H9 (cell line): ENCODE data around the gene ZNF860. TPM values are rescaled to one million over a fixed set of nuclear protein-coding genes. Genes with fewer than 3 reads are reported as not detected.

Experiments used
- DNase-seq: peaks from one replicate; pipeline ENCODE4 v3.0.0-alpha.2; 2017
- H2AFZ ChIP-seq: one replicate; pipeline ENCODE4 v1.6.1; 2013; ENCODE audit warnings: mild to moderate bottlenecking, low read length, control low read depth, moderate library complexity
- H2AK5ac ChIP-seq: 2 replicates; pipeline ENCODE4 v1.6.1; 2013; ENCODE audit warnings: low read length, control low read depth, mixed read lengths; ENCODE audit not compliant: insufficient read length
- H2BK120ac ChIP-seq: one replicate; pipeline ENCODE4 v1.6.1; 2013; ENCODE audit warnings: low read depth, mild to moderate bottlenecking, low read length, control low read depth, inconsistent platforms; ENCODE audit not compliant: poor library complexity, severe bottlenecking
- H2BK12ac ChIP-seq: 2 replicates; pipeline ENCODE4 v1.6.1; 2013; ENCODE audit warnings: low read length, control low read depth, mixed read lengths, low read depth; ENCODE audit not compliant: insufficient read length
- H2BK15ac ChIP-seq: 2 replicates; pipeline ENCODE4 v1.6.1; 2013; ENCODE audit warnings: low read depth, low read length, control low read depth
- H2BK20ac ChIP-seq: one replicate; pipeline ENCODE4 v1.6.1; 2013; ENCODE audit warnings: low read depth, mild to moderate bottlenecking, low read length, control low read depth, inconsistent platforms; ENCODE audit not compliant: poor library complexity, severe bottlenecking
- H2BK5ac ChIP-seq: 2 replicates; pipeline ENCODE4 v1.6.1; 2013; ENCODE audit warnings: low read length, control low read depth, mixed read lengths; ENCODE audit not compliant: insufficient read length
- H3K14ac ChIP-seq: 2 replicates; pipeline ENCODE4 v1.6.1; 2013; ENCODE audit warnings: low read length, control low read depth; ENCODE audit not compliant: insufficient read depth
- H3K18ac ChIP-seq: 2 replicates; pipeline ENCODE4 v1.6.1; 2013; ENCODE audit warnings: low read depth, mild to moderate bottlenecking, mixed read lengths, low read length, control low read depth; ENCODE audit not compliant: insufficient read length
- H3K23ac ChIP-seq: 2 replicates; pipeline ENCODE4 v1.6.1; 2013; ENCODE audit warnings: low read length, control low read depth, mixed read lengths, low read depth; ENCODE audit not compliant: insufficient read length
- H3K23me2 ChIP-seq: 2 replicates; pipeline ENCODE4 v1.6.1; 2013; ENCODE audit warnings: low read depth, mild to moderate bottlenecking, mixed read lengths, low read length, control low read depth; ENCODE audit not compliant: insufficient read length, poor library complexity, severe bottlenecking
- H3K27ac ChIP-seq: 2 replicates; pipeline ENCODE4 v1.5.1; 2013; ENCODE audit warnings: low read length, control low read depth, mixed read lengths, low read depth; ENCODE audit not compliant: insufficient read length
- H3K27me3 ChIP-seq: 2 replicates; pipeline ENCODE4 v1.6.1; 2013; ENCODE audit warnings: low read length, control low read depth, inconsistent platforms; ENCODE audit not compliant: insufficient read depth
- H3K4ac ChIP-seq: 2 replicates; pipeline ENCODE4 v1.6.1; 2013; ENCODE audit warnings: low read depth, mild to moderate bottlenecking, control low read depth, inconsistent platforms, low read length, moderate library complexity
- H3K4me1 ChIP-seq: 2 replicates; pipeline ENCODE4 v1.6.1; 2013; ENCODE audit warnings: low read length, control low read depth, inconsistent platforms; ENCODE audit not compliant: insufficient read depth
- H3K4me2 ChIP-seq: 2 replicates; pipeline ENCODE4 v1.6.1; 2013; ENCODE audit warnings: low read length, control low read depth, mixed read lengths; ENCODE audit not compliant: insufficient read length, insufficient read depth
- H3K56ac ChIP-seq: 2 replicates; pipeline ENCODE4 v1.6.1; 2013; ENCODE audit warnings: low read depth, mild to moderate bottlenecking, mixed read lengths, low read length, control low read depth; ENCODE audit not compliant: insufficient read length
- H3K79me1 ChIP-seq: 2 replicates; pipeline ENCODE4 v1.6.1; 2013; ENCODE audit warnings: low read depth, mild to moderate bottlenecking, moderate library complexity, low read length, control low read depth, inconsistent platforms; ENCODE audit not compliant: insufficient read depth, poor library complexity, severe bottlenecking
- H3K79me2 ChIP-seq: 2 replicates; pipeline ENCODE4 v1.6.1; 2013; ENCODE audit warnings: low read length, control low read depth, inconsistent platforms; ENCODE audit not compliant: insufficient read depth
- H3K9ac ChIP-seq: 2 replicates; pipeline ENCODE4 v1.6.1; 2013; ENCODE audit warnings: low read length, control low read depth, mixed read lengths; ENCODE audit not compliant: insufficient read length; ENCODE audit errors: extremely low read depth
- H3K9me3 ChIP-seq: one replicate; pipeline ENCODE4 v1.6.1; 2013; ENCODE audit warnings: low read depth, low read length, inconsistent platforms; ENCODE audit not compliant: control insufficient read depth
- H3T11ph ChIP-seq: one replicate; pipeline ENCODE4 v1.6.1; 2013; ENCODE audit warnings: mild to moderate bottlenecking, low read length, control low read depth, inconsistent platforms
- H4K20me1 ChIP-seq: one replicate; pipeline ENCODE4 v1.6.1; 2013; ENCODE audit not compliant: control insufficient read depth, insufficient read length, insufficient read depth
- H4K5ac ChIP-seq: 2 replicates; pipeline ENCODE4 v1.6.1; 2013; ENCODE audit warnings: low read depth, mild to moderate bottlenecking, mixed read lengths, low read length, control low read depth; ENCODE audit not compliant: insufficient read length
- H4K8ac ChIP-seq: replicated peaks from 2 replicates; pipeline ENCODE4 v1.6.1; 2013; ENCODE audit warnings: low read length, control low read depth, mixed read lengths, low read depth; ENCODE audit not compliant: insufficient read length
- H4K91ac ChIP-seq: 2 replicates; pipeline ENCODE4 v1.6.1; 2013; ENCODE audit warnings: low read depth, mild to moderate bottlenecking, moderate library complexity, mixed read lengths, low read length, control low read depth; ENCODE audit not compliant: insufficient read length
- H3K27ac Mint-ChIP-seq, 3 experiments: 2 replicates in 2 of 3; 3 replicates in 1 of 3; pipeline ENCODE4 v1.8.0; 2020 to 2021; ENCODE audit warnings: mixed read lengths in 3 of 3, mild to moderate bottlenecking in 1 of 3, moderate library complexity in 1 of 3
- H3K27me3 Mint-ChIP-seq: 2 replicates; pipeline ENCODE4 v1.8.0; 2021; ENCODE audit warnings: low read depth, mild to moderate bottlenecking, moderate library complexity, mixed read lengths
- H3K36me3 Mint-ChIP-seq, 3 experiments: 2 replicates in 2 of 3; 3 replicates in 1 of 3; pipeline ENCODE4 v1.8.0; 2020 to 2021; ENCODE audit warnings: low read depth in 3 of 3, mixed read lengths in 3 of 3; ENCODE audit not compliant: insufficient read depth in 1 of 3
- H3K4me1 Mint-ChIP-seq, 2 experiments: 2 replicates each; pipeline ENCODE4 v1.8.0; 2020; ENCODE audit warnings: mixed read lengths in 2 of 2
- H3K4me3 Mint-ChIP-seq, 2 experiments: 2 replicates in 1 of 2; 3 replicates in 1 of 2; pipeline ENCODE4 v1.8.0; 2020 to 2021; ENCODE audit warnings: mild to moderate bottlenecking in 2 of 2, mixed read lengths in 2 of 2, moderate library complexity in 1 of 2
- H3K9me3 Mint-ChIP-seq, 2 experiments: 2 replicates in 1 of 2; 3 replicates in 1 of 2; pipeline ENCODE4 v1.8.0; 2020; ENCODE audit warnings: mild to moderate bottlenecking in 2 of 2, mixed read lengths in 2 of 2, moderate library complexity in 1 of 2
- CTCF ChIP-seq: fragments of 200-600 bp; sonication (generic); conservative IDR thresholded peaks from 3 replicates; pipeline ENCODE4 v1.8.0; 2021; ENCODE audit warnings: antibody characterized with exemption, mild to moderate bottlenecking
- WGBS: extraction: QIAGEN DNeasy Blood & Tissue Kit; methylation state at CpG from one replicate; pipeline ENCODE4 v1.1.7; 2013; ENCODE audit warnings: missing lambda C conversion rate, low lambda C conversion rate, mixed read lengths; ENCODE audit not compliant: insufficient read length; ENCODE audit errors: extremely low coverage; 5-methylcytosine and 5-hydroxymethylcytosine counted together
- total RNA-seq: library from RNA; stranded (reverse); gene quantifications from 2 replicates; pipeline ENCODE4 v1.2.1, GENCODE V29; 2021

ZNF860 gene
- total RNA-seq, 1 experiment from 2014 or later, result 2.6 TPM

- no CpG with 5 or more reads among the region's 3 CpGs for WGBS
- Histone ChIP-seq H4K8ac (no peak overlapping the region), H3K4ac (no peak overlapping the region), H3K18ac (no peak overlapping the region), H4K5ac (no peak overlapping the region), H2AK5ac (no peak overlapping the region), H2BK15ac (no peak overlapping the region), H3K14ac (no peak overlapping the region), H3K79me2 (peaks cover 16% of the 10 kb centered on the region; the same call in 1 of the 2 replicates), H4K20me1 (no peaks in the 10 kb centered on the region), H3K9ac (no peak overlapping the region), H2BK20ac (no peak overlapping the region), H3K56ac (no peak overlapping the region), H3K4me1 (peaks cover 7% of the 10 kb centered on the region; the same call in 1 of the 2 replicates), H3K23me2 (no peaks in the 10 kb centered on the region), H3K9me3 (no peaks in the 10 kb centered on the region), H3T11ph (no peak overlapping the region), H2BK5ac (no peak overlapping the region), H4K91ac (no peak overlapping the region), H3K4me2 (no peak overlapping the region), H3K23ac (no peak overlapping the region), H2AFZ (no peak overlapping the region), H3K27me3 (no peaks in the 10 kb centered on the region), H3K79me1 (peaks cover 4% of the 10 kb centered on the region), H2BK120ac (no peak overlapping the region), H3K27ac (no peak overlapping the region), H2BK12ac (no peak overlapping the region)
- Mint-ChIP-seq H3K27ac (peak overlapping the region in 2 of 3 experiments; percentile 91; a peak in 3 of 7 replicates), H3K27me3 (no peaks in the 10 kb centered on the region), H3K9me3 (no peaks in the 10 kb centered on the region), H3K4me3 (no peak overlapping the region), H3K4me1 (peaks cover 36 to 41% of the 10 kb centered on the region in 2 experiments), H3K36me3 (peaks cover 0 to 8% (median 2%) of the 10 kb centered on the region in 3 experiments; a peak in 2 of 7 replicates)
- TF ChIP-seq CTCF, result no peak
- no peak for DNase-seq
These were observed 48.6 kb upstream of the ZNF860 start for GRCh38 chr3:31932990-31933389.
